H54 (cell line): ENCODE data around the gene ADGRD2.

ENCODE experiments used
- DNase-seq: peaks from one replicate; pipeline ENCODE4 v3.0.0; 2011; ENCODE audit warnings: low spot score, mixed read lengths; ENCODE audit not compliant: insufficient read length
- FAIRE-seq: peaks from 3 replicates; lab custom pipeline; 2011; peaks lifted over from hg19 to GRCh38; lab: Jason Lieb, UNC
- POLR2A ChIP-seq: IDR thresholded peaks from 2 replicates; pipeline ENCODE4 v1.6.1; 2011; ENCODE audit warnings: low read depth, mild to moderate bottlenecking, low read length

ADGRD2 gene

DNA sequence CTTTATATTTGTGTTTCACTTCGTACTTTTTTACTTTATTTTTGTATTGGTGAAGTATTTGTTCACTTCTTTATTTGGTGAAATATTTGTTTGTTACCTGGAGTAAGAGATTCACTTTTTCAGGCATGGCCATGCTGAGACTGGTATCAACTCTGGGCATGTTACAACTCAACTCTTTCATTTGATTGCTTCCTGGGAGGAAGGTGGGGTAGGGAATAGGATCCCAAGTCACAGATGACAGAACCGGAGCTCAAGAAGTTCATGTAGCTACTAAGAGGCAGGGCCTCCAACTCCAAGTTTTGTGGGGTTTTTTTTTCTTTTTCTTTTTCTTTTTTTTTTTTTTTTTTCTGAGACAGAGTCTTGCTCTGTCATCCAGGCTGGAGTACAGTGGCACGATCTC lies 6.1 kb upstream of the ADGRD2 start:
- DNase-seq: no peak
- TF ChIP-seq POLR2A: no peak
- no peak for FAIRE-seq

DNA sequence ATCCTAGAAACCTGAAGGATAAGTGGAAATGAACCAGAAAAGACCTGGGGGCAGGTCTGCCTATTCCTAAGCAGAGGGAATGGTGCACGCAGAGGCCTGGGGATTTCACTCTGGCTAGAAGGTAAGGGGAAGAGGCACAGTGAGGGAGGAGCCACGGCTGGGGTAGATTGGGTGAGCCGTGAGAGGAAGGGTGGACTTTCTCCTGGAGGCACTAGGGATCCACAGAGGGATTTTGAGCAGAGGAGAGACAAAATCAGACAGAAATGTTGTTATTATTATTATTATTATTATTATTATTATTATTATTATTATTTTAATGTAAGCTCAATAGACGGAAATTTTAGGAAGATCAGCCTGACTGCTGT lies 3.0 kb upstream of the ADGRD2 start:
- FAIRE-seq: no peak
- TF ChIP-seq POLR2A: no peak
- DNase-seq: no peak

DNA sequence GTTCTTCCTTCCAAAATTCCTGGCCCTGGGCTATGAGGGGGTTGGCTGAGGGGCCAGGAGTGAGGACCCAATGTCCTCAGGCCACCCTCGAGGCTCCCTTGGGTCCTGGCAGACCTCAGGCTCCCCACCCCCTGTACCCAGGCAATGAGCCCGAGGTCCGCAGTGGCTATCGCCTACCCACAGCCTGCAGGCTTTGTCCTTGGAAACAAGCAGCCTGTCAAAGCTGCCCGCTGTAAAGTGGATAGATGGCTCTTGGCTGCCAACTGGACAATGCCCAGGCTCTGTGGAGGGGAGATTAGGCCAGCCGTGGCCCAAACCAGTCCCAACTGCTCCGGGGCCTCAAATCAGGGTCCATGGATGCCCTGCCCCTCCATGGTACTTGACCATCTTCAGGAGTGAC lies 2.2 kb upstream of the ADGRD2 start:
- DNase-seq: no peak
- TF ChIP-seq POLR2A: no peak
- no peak for FAIRE-seq

DNA sequence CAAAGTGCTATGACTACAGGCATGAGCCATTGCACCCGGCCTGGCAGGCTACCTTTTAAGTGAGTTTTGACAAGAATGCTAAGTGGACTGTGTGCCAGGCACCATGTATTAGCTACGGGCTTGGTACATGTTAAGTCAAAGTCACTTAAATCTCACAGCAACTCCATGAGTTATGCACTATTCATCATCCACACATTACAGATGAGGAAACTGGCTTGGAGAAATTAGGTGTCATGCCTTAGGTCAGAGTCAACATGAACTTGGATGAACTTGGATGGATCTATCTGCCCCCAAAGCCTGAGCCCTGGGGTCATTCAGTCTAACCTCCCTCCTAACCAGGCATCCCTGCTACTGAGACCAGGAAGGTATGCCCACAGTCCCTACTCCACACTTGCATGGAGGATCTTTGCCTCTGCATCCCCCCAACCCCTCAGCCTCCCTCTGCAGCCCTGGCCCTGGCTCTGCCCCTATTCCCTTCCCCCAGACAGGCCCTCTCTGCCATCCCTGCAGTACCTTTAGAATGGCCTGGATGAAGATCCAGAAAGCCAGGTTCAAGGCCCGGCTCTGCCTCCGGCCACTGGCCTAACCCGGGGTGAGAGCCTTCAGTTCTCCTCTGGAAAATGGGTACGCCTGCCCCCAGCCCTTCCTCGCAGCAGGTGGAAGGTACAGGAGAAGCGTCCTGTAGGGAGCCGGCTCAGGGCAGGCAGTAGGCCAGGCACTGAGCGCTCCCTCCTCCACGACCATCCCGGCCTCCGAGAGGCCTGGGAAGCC lies 685 bp upstream of the ADGRD2 start:
- TF ChIP-seq POLR2A: no peak

DNA sequence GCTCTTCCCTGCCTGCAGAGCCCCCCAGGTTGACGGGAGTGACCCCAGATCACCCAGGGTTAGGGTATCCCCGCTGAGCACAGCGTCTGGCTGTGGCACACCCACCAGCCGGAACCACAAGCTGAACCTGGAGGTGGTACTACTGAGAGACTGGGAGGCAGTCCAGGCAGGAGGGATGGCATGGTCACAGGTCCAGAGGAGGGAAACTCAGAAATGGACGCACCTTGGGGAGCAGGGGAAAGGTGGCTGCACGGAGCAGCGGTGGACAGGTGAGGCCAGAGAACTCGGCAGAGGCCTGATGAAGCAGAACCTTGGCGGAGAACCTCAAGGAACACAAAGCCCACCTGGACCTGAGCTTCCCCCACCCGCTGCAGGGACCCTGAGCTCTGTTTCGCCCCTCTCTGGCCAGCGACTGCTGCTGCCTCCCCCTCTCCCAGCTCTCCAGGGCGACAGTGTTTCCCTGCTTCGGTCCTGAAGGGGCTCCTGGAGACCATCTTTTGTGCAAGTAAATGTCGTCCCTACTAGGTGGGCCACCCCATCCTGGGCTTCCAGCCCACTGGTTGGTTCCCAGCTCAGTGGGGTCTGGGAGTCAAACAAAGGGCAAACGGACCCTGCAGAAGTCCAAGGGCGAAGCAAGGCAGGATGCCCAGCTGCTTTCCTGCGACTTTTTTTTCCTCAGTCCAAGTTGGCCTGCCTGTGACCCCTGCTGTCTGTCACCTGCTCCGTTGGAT lies 845 bp downstream of the ADGRD2 start:
- no peak for DNase-seq
- FAIRE-seq: no peak

More for the DNA sequence above, 685 bp upstream of the ADGRD2 start:
- DNase-seq: no peak
- FAIRE-seq: no peak

DNA sequence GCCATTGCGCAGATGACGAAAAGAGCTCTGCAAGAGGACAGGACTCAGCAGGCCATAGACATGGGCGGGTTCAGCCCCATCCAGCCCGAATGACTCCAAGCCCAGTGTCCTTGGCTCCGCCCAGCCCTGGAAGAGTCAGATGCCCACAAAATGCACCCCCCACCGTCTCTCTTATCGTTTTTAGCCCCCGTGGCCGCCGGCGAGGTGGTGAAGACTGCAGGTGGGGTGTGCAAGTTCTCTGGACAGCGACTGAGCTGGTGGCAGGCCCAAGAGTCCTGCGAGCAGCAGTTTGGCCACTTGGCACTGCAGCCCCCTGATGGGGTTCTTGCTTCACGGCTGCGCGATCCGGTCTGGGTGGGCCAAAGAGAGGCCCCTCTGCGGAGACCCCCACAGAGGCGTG lies 2.1 kb downstream of the ADGRD2 start:
- FAIRE-seq (no peak), DNase-seq (no peak)
- TF ChIP-seq POLR2A: no peak

More for the DNA sequence above, 845 bp downstream of the ADGRD2 start:
- TF ChIP-seq POLR2A: no peak

DNA sequence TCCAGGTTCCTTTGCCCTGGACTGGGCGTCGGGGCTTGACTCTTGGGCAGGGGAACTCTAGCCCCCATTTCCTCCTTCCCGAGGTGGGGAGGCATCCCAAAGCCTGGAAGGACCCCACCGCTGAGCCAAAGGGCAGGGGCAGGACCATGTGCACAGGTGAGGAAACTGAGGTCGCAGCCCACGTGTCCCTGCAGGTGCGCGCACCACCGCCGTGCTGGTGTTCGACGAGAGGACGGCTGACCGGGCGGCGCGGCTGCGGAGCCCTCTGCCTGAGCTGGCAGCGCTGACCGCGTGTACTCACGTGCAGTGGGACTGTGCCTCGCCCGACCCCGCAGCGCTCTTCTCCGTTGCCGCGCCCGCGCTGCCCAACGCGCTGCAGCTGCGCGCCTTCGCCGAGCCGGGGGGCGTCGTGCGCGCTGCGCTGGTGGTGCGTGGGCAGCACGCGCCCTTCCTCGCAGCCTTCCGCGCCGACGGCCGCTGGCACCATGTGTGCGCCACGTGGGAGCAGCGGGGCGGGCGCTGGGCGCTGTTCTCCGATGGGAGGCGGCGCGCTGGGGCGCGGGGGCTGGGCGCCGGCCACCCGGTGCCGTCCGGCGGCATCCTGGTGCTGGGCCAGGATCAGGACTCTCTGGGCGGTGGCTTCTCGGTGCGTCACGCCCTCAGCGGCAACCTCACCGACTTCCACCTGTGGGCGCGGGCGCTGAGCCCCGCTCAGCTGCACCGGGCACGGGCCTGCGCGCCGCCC lies 2.8 kb downstream of the ADGRD2 start:
- FAIRE-seq (no peak), DNase-seq (no peak)
- no peak for TF ChIP-seq POLR2A

DNA sequence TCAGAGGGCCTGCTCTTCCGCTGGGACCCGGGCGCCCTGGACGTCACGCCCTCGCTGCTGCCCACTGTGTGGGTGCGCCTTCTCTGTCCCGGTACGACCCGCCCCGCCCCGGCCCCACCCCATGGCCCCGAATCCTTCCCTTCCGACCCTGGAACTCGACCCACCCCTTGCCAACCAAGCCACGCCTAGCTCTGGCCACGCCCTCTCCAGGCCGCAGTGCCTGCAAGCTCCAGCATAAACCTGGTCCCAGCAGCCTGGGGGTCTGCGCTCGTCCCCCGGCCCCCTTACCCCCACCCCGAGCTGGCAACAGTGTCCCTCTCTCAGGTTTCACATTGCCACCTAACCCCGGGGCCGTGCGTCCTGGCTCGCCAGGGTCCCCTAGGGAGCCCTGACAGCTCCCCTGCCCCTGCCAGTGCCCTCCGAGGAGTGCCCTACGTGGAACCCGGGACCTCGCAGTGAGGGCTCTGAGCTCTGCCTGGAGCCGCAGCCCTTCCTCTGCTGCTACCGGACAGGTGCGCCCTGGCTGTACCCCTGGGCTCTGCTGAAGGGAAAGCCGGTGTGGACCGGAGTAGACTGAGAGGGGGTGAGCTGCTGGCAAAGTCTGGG lies 3.4 kb downstream of the ADGRD2 start:
- no peak for FAIRE-seq
- DNase-seq: no peak
- no peak for TF ChIP-seq POLR2A

DNA sequence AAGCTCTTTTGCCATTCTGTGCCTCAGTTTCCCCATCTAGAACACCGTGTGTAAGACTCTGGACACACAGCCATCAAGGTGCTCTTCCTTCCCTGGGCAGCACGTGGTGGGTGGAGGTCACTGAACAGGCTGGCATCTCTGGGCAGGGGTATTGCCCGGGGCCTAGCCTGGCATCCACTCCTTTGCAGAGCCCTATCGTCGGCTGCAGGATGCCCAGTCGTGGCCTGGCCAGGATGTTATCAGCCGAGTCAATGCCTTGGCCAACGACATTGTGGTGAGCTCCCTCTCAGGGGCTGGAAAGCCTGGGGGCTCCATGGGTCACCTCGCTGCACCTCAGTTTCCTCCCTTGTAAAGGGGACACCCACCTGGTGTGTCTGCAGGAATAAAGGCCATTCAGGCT lies 4.0 kb downstream of the ADGRD2 start:
- TF ChIP-seq POLR2A: no peak
- FAIRE-seq (no peak), DNase-seq (no peak)

DNA sequence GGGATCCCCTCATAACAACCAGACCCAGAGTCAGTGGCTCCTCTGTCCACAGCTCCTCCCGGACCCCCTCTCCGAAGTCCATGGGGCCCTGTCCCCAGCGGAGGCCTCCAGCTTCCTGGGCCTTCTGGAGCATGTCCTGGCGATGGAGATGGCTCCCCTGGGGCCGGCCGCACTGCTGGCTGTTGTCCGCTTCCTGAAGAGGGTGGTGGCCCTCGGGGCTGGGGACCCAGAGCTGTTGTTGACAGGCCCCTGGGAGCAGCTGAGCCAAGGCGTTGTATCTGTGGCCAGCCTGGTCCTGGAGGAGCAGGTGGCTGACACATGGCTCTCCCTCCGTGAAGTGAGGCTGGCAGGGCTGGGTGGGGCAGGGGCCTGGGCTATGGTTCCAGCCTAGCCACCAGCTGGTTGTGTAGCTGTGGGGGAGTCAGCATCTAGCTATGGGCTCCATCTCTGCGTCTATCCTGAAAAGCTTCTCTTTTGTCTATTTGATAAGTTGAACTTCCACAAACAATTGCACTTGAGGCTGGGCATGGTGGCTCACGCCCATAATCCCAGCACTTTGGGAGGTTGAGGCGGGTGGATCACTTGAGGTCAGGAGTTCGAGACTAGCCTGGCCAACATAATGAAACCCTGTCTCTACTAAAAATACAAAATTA lies 4.7 kb downstream of the ADGRD2 start:
- no peak for TF ChIP-seq POLR2A

DNA sequence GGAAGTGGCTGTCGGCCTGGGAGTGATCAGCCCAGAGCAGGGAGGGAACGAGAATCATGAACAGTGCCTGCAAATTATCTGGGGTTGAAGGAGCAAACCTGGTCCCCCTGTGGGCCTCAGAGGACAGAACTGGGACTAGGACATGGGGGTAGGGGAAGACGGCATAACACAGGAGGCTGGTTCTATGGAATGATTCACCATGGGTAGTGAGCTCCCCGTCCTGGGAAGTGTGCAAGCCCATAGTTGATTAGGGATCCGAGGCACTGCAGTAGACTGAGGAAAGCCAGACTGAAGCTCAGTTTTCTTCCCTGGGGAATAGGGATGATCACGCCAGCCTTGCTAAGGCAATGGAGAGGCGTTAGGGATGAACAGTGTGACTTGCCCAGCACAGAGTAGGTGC lies 5.6 kb downstream of the ADGRD2 start:
- DNase-seq (no peak), FAIRE-seq (no peak)
- TF ChIP-seq POLR2A: no peak

More for the DNA sequence above, 4.7 kb downstream of the ADGRD2 start:
- no peak for DNase-seq
- no peak for FAIRE-seq

DNA sequence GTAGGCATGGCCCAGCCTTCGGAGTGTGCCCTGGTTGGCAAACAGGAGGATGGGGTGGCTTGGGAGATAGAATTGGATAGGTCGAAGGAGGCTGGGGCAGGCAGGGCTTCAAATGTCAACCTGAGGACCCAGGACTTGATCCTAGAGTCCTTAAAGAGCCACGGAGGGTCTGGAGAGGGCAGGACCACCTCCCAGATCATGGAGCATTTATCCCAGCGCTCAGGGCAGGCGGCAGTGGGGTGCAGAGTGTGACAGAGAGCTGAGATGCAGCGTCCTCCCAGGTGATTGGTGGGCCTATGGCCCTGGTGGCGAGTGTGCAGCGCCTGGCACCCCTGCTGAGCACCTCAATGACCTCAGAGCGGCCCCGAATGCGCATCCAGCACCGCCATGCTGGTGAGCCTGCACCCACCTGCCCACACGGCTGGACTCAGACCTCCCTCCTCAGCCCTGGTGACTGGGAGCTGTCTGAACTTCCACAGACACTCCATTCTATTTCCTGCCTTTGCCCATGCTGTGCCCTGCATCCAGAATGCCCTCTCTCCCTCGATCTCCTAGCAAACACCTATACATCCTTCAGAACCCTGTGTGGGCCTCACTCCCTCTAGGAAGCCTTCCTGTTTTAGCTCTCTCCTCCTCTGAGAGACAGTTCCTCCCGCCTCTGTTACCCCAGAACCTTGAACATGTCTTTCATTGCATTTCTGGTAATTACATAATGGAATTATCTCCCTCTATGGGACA lies 6.3 kb downstream of the ADGRD2 start:
- no peak for TF ChIP-seq POLR2A
- DNase-seq: no peak
- no peak for FAIRE-seq
